SK-N-SH (cell line): Measurements from ENCODE around the gene CARTPT. TPM values are rescaled to one million over a fixed set of nuclear protein-coding genes. Genes with fewer than 3 reads are reported as not detected.

Experiments
- CTCF ChIA-PET: fragments of 300-600, 350-600 bp; formaldehyde crosslinking; extraction: SDS; loops from one replicate; lab custom pipeline; 2021; lab: Yijun Ruan, JAX
- POLR2A ChIA-PET: fragments of 350-600 bp; sonication (Branson Sonifier 250); formaldehyde crosslinking; extraction: SDS; loops from one replicate; lab custom pipeline; 2020; ENCODE audit warnings: antibody characterized with exemption, inconsistent platforms; lab: Yijun Ruan, JAX
- DNase-seq: peaks from one replicate; pipeline ENCODE4 v3.0.0; 2012
- H2AFZ ChIP-seq: fragments of 200-600 bp; sonication (generic); 2 replicates; pipeline ENCODE4 v1.8.1; 2016; ENCODE audit warnings: antibody characterized with exemption, mild to moderate bottlenecking, low read depth
- H3F3A ChIP-seq: fragments of 200-600 bp; sonication (generic); replicated peaks from 2 replicates; pipeline ENCODE3; 2016; ENCODE audit warnings: antibody characterized with exemption, mild to moderate bottlenecking; ENCODE audit not compliant: insufficient read depth
- H3K27ac ChIP-seq, 2 experiments: fragments of 200-500 bp in 1 of 2; fragments of 200-600 bp in 1 of 2; sonication (Bioruptor generic) in 1 of 2; sonication (generic), shearing (Covaris generic) in 1 of 2; 2 replicates each; pipeline versions ENCODE4 v1.5.1 to v1.6.1; 2014 to 2016; ENCODE audit warnings: low read depth in 2 of 2, inconsistent platforms in 1 of 2, low read length in 1 of 2, mild to moderate bottlenecking in 1 of 2, mixed read lengths in 1 of 2
- H3K27me3 ChIP-seq: fragments of 200-600 bp; sonication (generic), shearing (Covaris generic); 2 replicates; pipeline ENCODE4 v1.6.1; 2016; ENCODE audit warnings: mixed run types; ENCODE audit not compliant: insufficient read depth
- H3K36me3 ChIP-seq, 2 experiments: fragments of 200-500 bp in 1 of 2; fragments of 200-600 bp in 1 of 2; sonication (Bioruptor generic) in 1 of 2; sonication (generic) in 1 of 2; replicated peaks in 1 of 2; 2 replicates each; pipeline versions ENCODE3 to v1.5.1; 2014 to 2016; ENCODE audit warnings: low read length in 1 of 2, mild to moderate bottlenecking in 1 of 2; ENCODE audit not compliant: insufficient read depth in 2 of 2, control insufficient read depth in 1 of 2
- H3K4me1 ChIP-seq, 2 experiments: fragments of 200-500 bp in 1 of 2; fragments of 200-600 bp in 1 of 2; sonication (Bioruptor generic) in 1 of 2; sonication (generic), shearing (Covaris generic) in 1 of 2; 2 replicates each; pipeline versions ENCODE4 v1.5.1 to v1.6.1; 2014 to 2016; ENCODE audit warnings: low read depth in 1 of 2, low read length in 1 of 2, mixed run types in 1 of 2; ENCODE audit not compliant: insufficient read depth in 2 of 2, control insufficient read depth in 1 of 2
- H3K4me2 ChIP-seq: fragments of 200-600 bp; sonication (generic), shearing (Covaris generic); 2 replicates; pipeline ENCODE4 v1.6.1; 2017; ENCODE audit warnings: mixed run types
- H3K4me3 ChIP-seq, 2 experiments: fragments of 200-500 bp in 1 of 2; fragments of 200-600 bp in 1 of 2; sonication (Bioruptor generic) in 1 of 2; sonication (generic), shearing (Covaris generic) in 1 of 2; 2 replicates each; pipeline versions ENCODE4 v1.5.1 to v1.8.1; 2014 to 2016; ENCODE audit warnings: low read depth in 2 of 2, inconsistent platforms in 1 of 2, low read length in 1 of 2, mild to moderate bottlenecking in 1 of 2, mixed read lengths in 1 of 2, moderate library complexity in 1 of 2
- H3K79me2 ChIP-seq: fragments of 200-600 bp; sonication (generic); 2 replicates; pipeline ENCODE4 v1.8.1; 2017; ENCODE audit warnings: mild to moderate bottlenecking; ENCODE audit not compliant: insufficient read depth
- H3K9ac ChIP-seq: fragments of 200-600 bp; sonication (generic); 2 replicates; pipeline ENCODE4 v1.6.1; 2017; ENCODE audit warnings: mixed run types
- H3K9me2 ChIP-seq: fragments of 200-600 bp; sonication (generic); 2 replicates; pipeline ENCODE4 v1.6.1; 2017; ENCODE audit warnings: mixed run types
- H3K9me3 ChIP-seq: fragments of 200-600 bp; sonication (generic); 2 replicates; pipeline ENCODE4 v1.6.1; 2017; ENCODE audit warnings: mixed run types, mild to moderate bottlenecking, moderate library complexity
- H4K20me1 ChIP-seq: fragments of 200-600 bp; sonication (generic); 2 replicates; pipeline ENCODE4 v1.6.1; 2017; ENCODE audit warnings: mild to moderate bottlenecking, mixed run types; ENCODE audit not compliant: insufficient read depth
- CTCF ChIP-seq: fragments of 200-600 bp; sonication (generic); IDR thresholded peaks from 2 replicates; pipeline ENCODE4 v1.6.1; 2017; ENCODE audit warnings: antibody characterized with exemption, mild to moderate bottlenecking, moderate library complexity
- ELF1 ChIP-seq: IDR thresholded peaks from 2 replicates; pipeline ENCODE4 v1.4.0; 2012
- EZH2phosphoT487 ChIP-seq: fragments of 200-600 bp; sonication (generic); IDR thresholded peaks from 2 replicates; pipeline ENCODE4 v1.6.1; 2017; ENCODE audit warnings: low read depth, mixed run types, mild to moderate bottlenecking, antibody characterized with exemption, moderate library complexity, borderline replicate concordance
- FOSL2 ChIP-seq: IDR thresholded peaks from 2 replicates; pipeline ENCODE4 v1.4.0; 2012; ENCODE audit warnings: low read depth, mild to moderate bottlenecking, moderate library complexity, borderline replicate concordance
- FOXM1 ChIP-seq: IDR thresholded peaks from 2 replicates; pipeline ENCODE4 v1.4.0; 2012; ENCODE audit warnings: low read depth, mild to moderate bottlenecking
- GABPA ChIP-seq: IDR thresholded peaks from 2 replicates; pipeline ENCODE4 v1.4.0; 2012; ENCODE audit warnings: low read depth, mild to moderate bottlenecking
- MXI1 ChIP-seq: IDR thresholded peaks from 2 replicates; pipeline ENCODE4 v1.6.1; 2012; ENCODE audit warnings: mild to moderate bottlenecking, low read depth, low read length, improper control_type of control experiment
- NRF1 ChIP-seq: IDR thresholded peaks from 2 replicates; pipeline ENCODE4 v1.6.1; 2012; ENCODE audit warnings: low read depth, mild to moderate bottlenecking, low read length
- RAD21 ChIP-seq: IDR thresholded peaks from 2 replicates; pipeline ENCODE4 v1.6.1; 2012; ENCODE audit warnings: mild to moderate bottlenecking, low read length
- RFX5 ChIP-seq: IDR thresholded peaks from 2 replicates; pipeline ENCODE4 v1.6.1; 2012; ENCODE audit warnings: mild to moderate bottlenecking, improper control_type of control experiment, low read length
- SIN3A ChIP-seq: IDR thresholded peaks from 2 replicates; pipeline ENCODE4 v1.6.1; 2012; ENCODE audit warnings: low read depth, mild to moderate bottlenecking, low read length, moderate library complexity, borderline replicate concordance
- USF2 ChIP-seq: fragments of 150-350 bp; IDR thresholded peaks from 2 replicates; pipeline ENCODE4 v1.6.1; 2017; ENCODE audit warnings: antibody characterized with exemption, low read length, low read depth, borderline replicate concordance
- YY1 ChIP-seq: IDR thresholded peaks from 2 replicates; pipeline ENCODE4 v1.4.0; 2012; ENCODE audit warnings: low read depth, mild to moderate bottlenecking
- ZBTB33 ChIP-seq: IDR thresholded peaks from 2 replicates; pipeline ENCODE4 v1.4.0; 2012; ENCODE audit warnings: low read depth, borderline replicate concordance
- WGBS: methylation state at CpG from one replicate; pipeline ENCODE4 v1.1.6; 2017; ENCODE audit warnings: low lambda C conversion rate; 5-methylcytosine and 5-hydroxymethylcytosine counted together
- polyA plus RNA-seq, 3 experiments: library from polyadenylated mRNA; depleted of rRNA; stranded (reverse); fragments of >200 nt; gene quantifications; 2 replicates each; pipeline ENCODE4 v1.2.3, GENCODE V29; 2012
- TF ChIP-seq, protein P1 (sequence below): IDR thresholded peaks from 2 replicates; pipeline ENCODE4 v1.4.0; 2012; ENCODE audit warnings: low read depth, borderline replicate concordance
- TF ChIP-seq, protein P2 (sequence below): IDR thresholded peaks from 2 replicates; pipeline ENCODE4; 2012

Gene CARTPT
- polyA plus RNA-seq, 1 of the 3 experiments (the other 2 are of a cell fraction), result not detected

DNA sequence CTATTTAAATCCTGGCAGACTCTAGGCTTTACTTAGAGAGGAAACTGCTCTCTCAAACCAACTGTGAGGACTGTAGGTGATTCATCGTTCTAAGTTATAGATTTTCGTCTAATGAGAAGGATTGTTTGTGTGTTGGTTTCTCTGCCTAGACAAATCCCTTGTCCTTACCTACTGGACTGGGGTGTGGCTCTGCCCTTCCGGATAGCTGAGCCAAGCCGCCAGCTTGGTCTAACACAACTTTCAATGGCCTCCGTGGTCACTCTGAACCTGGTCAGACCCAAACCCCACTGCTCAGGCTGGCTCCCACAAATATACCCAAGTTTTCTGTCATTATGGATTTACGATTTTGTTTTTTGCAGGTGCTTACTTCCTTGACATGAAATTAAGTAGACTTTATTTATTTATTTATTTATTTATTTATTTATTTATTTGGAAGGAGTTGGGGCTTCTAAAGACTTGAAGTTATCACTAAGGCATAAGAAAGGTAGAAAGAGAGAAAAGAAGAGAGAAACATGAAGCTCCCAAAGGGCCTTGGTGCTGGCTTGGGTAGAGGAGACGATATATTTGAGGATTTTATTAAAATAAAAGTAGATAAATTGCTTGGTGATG lies 19.0 kb downstream of the CARTPT start:
- Histone ChIP-seq H3K27me3 (no peaks in the 10 kb centered on the region), H3K4me1 (no peaks in the 10 kb centered on the region), H3F3A (no peaks in the 10 kb centered on the region), H3K36me3 (no peaks in the 10 kb centered on the region), H3K27ac (no peak overlapping the region), H3K9ac (no peak overlapping the region), H3K9me3 (no peaks in the 10 kb centered on the region), H2AFZ (no peak overlapping the region), H3K4me3 (no peak overlapping the region), H3K4me2 (no peak overlapping the region), H3K9me2 (no peaks in the 10 kb centered on the region), H4K20me1 (no peaks in the 10 kb centered on the region), H3K79me2 (no peaks in the 10 kb centered on the region)
- TF ChIP-seq USF2 (no peak), MXI1 (no peak), GABPA (no peak), NRF1 (no peak), ZBTB33 (no peak), FOXM1 (no peak), SIN3A (no peak), RAD21 (no peak), CTCF (no peak), ELF1 (no peak), FOSL2 (no peak), YY1 (no peak), EZH2phosphoT487 (no peak), RFX5 (no peak)
- TF ChIP-seq, protein P1, sequence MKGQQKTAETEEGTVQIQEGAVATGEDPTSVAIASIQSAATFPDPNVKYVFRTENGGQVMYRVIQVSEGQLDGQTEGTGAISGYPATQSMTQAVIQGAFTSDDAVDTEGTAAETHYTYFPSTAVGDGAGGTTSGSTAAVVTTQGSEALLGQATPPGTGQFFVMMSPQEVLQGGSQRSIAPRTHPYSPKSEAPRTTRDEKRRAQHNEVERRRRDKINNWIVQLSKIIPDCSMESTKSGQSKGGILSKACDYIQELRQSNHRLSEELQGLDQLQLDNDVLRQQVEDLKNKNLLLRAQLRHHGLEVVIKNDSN, result no peak
- TF ChIP-seq, protein P2, sequence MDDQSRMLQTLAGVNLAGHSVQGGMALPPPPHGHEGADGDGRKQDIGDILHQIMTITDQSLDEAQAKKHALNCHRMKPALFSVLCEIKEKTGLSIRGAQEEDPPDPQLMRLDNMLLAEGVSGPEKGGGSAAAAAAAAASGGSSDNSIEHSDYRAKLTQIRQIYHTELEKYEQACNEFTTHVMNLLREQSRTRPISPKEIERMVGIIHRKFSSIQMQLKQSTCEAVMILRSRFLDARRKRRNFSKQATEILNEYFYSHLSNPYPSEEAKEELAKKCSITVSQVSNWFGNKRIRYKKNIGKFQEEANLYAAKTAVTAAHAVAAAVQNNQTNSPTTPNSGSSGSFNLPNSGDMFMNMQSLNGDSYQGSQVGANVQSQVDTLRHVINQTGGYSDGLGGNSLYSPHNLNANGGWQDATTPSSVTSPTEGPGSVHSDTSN, result no peak
- CTCF ChIA-PET, result no interaction called here
- POLR2A ChIA-PET, result no interaction called here
- DNase-seq, result no peak
- 62% methylated on average over 7 of the region's 7 CpGs for WGBS
